Naive thymus-derived CD4-positive, alpha-beta T cell (primary cell): Measurements from ENCODE around the gene HECTD2. TPM values are rescaled to one million over a fixed set of nuclear protein-coding genes. Genes with fewer than 3 reads are reported as not detected.

Source experiments
- ATAC-seq: fragments of 150-1000 bp; cut with Tn5 transposase; 2 replicates; pipeline ENCODE4 v1.10.0; 2021; ENCODE audit warnings: mild to moderate bottlenecking, moderate library complexity
- CTCF ChIA-PET: fragments of 350-600 bp; sonication (Branson Sonifier 250); formaldehyde crosslinking; loops from one replicate; lab custom pipeline; 2021; ENCODE audit warnings: antibody characterized with exemption; lab: Charles Lee
- POLR2A ChIA-PET: fragments of 350-600 bp; sonication (Branson Sonifier 250); formaldehyde crosslinking; loops from one replicate; lab custom pipeline; 2021; ENCODE audit warnings: antibody characterized with exemption, inconsistent platforms; lab: Charles Lee
- DNase-seq, 9 donors: peaks; one replicate each; pipeline versions ENCODE4 v3.0.0 to v3.0.0-alpha.2; 2020 to 2022; ENCODE audit warnings: mixed read lengths in 1 of 9
- H3K27ac ChIP-seq: one replicate; pipeline ENCODE4 v1.7.0; 2013; ENCODE audit warnings: mild to moderate bottlenecking, low read depth, low read length, moderate library complexity
- H3K27me3 ChIP-seq, 2 donors: one replicate each; pipeline ENCODE4 v1.7.0; 2013; ENCODE audit warnings: low read length in 2 of 2, mild to moderate bottlenecking in 2 of 2, moderate library complexity in 2 of 2; ENCODE audit not compliant: control insufficient read depth in 2 of 2, insufficient read depth in 2 of 2
- H3K36me3 ChIP-seq, 3 experiments: 1 replicate in 2 of 3; 2 replicates in 1 of 3; pipeline ENCODE4 v1.7.0; 2013; ENCODE audit warnings: low read length in 3 of 3, mild to moderate bottlenecking in 3 of 3, moderate library complexity in 1 of 3; ENCODE audit not compliant: insufficient read depth in 3 of 3, control insufficient read depth in 2 of 3
- H3K4me1 ChIP-seq, 2 donors: one replicate each; pipeline ENCODE4 v1.7.0; 2013; ENCODE audit warnings: low read length in 2 of 2, mild to moderate bottlenecking in 2 of 2, moderate library complexity in 1 of 2; ENCODE audit not compliant: control insufficient read depth in 2 of 2, insufficient read depth in 2 of 2
- H3K4me3 ChIP-seq: 2 replicates; pipeline ENCODE4 v1.7.0; 2013; ENCODE audit warnings: mild to moderate bottlenecking, low read length
- H3K9me3 ChIP-seq, 3 experiments: 1 replicate in 2 of 3; 2 replicates in 1 of 3; pipeline ENCODE4 v1.7.0; 2013; ENCODE audit warnings: low read length in 3 of 3; ENCODE audit not compliant: control insufficient read depth in 2 of 3
- H3K27ac Mint-ChIP-seq, 9 donors: one replicate each; pipeline ENCODE4 v1.8.0; 2020 to 2022; ENCODE audit warnings: mixed read lengths in 9 of 9, mild to moderate bottlenecking in 8 of 9, moderate library complexity in 5 of 9, inconsistent platforms in 2 of 9
- H3K27me3 Mint-ChIP-seq, 5 donors: one replicate each; pipeline ENCODE4 v1.8.0; 2021 to 2022; ENCODE audit warnings: mixed read lengths in 5 of 5, mild to moderate bottlenecking in 1 of 5
- H3K36me3 Mint-ChIP-seq, 5 donors: one replicate each; pipeline ENCODE4 v1.8.0; 2020 to 2022; ENCODE audit warnings: mixed read lengths in 5 of 5, mild to moderate bottlenecking in 3 of 5, inconsistent platforms in 1 of 5
- H3K4me1 Mint-ChIP-seq, 7 donors: one replicate each; pipeline ENCODE4 v1.8.0; 2020 to 2022; ENCODE audit warnings: mixed read lengths in 7 of 7, mild to moderate bottlenecking in 3 of 7, inconsistent platforms in 1 of 7
- H3K4me3 Mint-ChIP-seq, 10 donors: one replicate each; pipeline ENCODE4 v1.8.0; 2020 to 2022; ENCODE audit warnings: mild to moderate bottlenecking in 10 of 10, mixed read lengths in 10 of 10, moderate library complexity in 6 of 10, inconsistent platforms in 2 of 10
- H3K9me3 Mint-ChIP-seq, 11 donors: one replicate each; pipeline ENCODE4 v1.8.0; 2020 to 2022; ENCODE audit warnings: mixed read lengths in 11 of 11, mild to moderate bottlenecking in 4 of 11, inconsistent platforms in 1 of 11, moderate library complexity in 1 of 11
- intact Hi-C, 2 donors: fragments of 100-400 bp; cut with micrococcal nuclease; formaldehyde crosslinking; loops; one replicate each; pipeline ENCODE4 v1.15.1; 2023
- polyA plus RNA-seq, 2 donors: library from polyadenylated mRNA; unstranded; fragments of 300-500 nt; fragmentation: Illumina TruSeq; gene quantifications; one replicate each; pipeline ENCODE4 v1.2.3, GENCODE V29; 2021
- total RNA-seq, 6 experiments: library from RNA in 5 of 6; stranded (reverse) in 5 of 6; gene quantifications; 1 replicate in 5 of 6; 2 replicates in 1 of 6; pipeline ENCODE4 v1.2.3 and lab custom pipeline; 2021 to 2026

HECTD2 gene
- total and polyA plus RNA-seq, 7 experiments from 2014 or later: 0.62 to 4.6 (median 1.5) TPM

- no peaks in the 10 kb centered on the region for H3K9me3 Mint-ChIP-seq
- H3K4me3 Mint-ChIP-seq: peak overlapping the region; percentile 75 to 93 (median 89)
- intact Hi-C loops: loop anchor here (1.0 to 10.0 kb wide), 16 partner anchors 22 to 1709 kb away; partner anchors contain the start of genes RPP30 (in 2 of the 2), TNKS2 (in 2 of the 2), BTAF1 (in 1 of the 2) and EXOC6 (in 1 of the 2)
- H3K4me1 Mint-ChIP-seq: peaks cover 8 to 20% (median 16%) of the 10 kb centered on the region in 7 donors
- Histone ChIP-seq H3K4me3 (peak overlapping the region; percentile 60), H3K9me3 (no peaks in the 10 kb centered on the region), H3K27me3 (no peaks in the 10 kb centered on the region), H3K36me3 (peaks cover 0 to 6% (median 0%) of the 10 kb centered on the region in 3 experiments), H3K4me1 (peaks cover 8 to 20% of the 10 kb centered on the region in 2 donors), H3K27ac (peak overlapping the region; percentile 62)
- peaks cover 0 to 23% (median 0%) of the 10 kb centered on the region in 5 donors for H3K27me3 Mint-ChIP-seq
- peak overlapping the region; percentile 64 to 91 (median 83) for H3K27ac Mint-ChIP-seq
- ATAC-seq (no peak), DNase-seq (peak in 4 of 9 donors; percentile 2 to 25 (median 14))
- POLR2A ChIA-PET: interaction anchor here (0.8 kb wide), 1 partner anchor 497 kb away, joined by 4 read pairs; no protein-coding TSS in a partner anchor
- H3K36me3 Mint-ChIP-seq: no peaks in the 10 kb centered on the region
- CTCF ChIA-PET: interaction anchor here (0.7 to 0.9 kb wide), 4 partner anchors 13 to 1560 kb away, joined by 3 to 5 read pairs (median 4); no protein-coding TSS in a partner anchor
Measured at GRCh38 chr10:91410638-91411371, 661 bp downstream of the HECTD2 start.

- Histone ChIP-seq H3K36me3 (peaks cover 0 to 6% (median 0%) of the 10 kb centered on the region in 3 experiments), H3K4me1 (peaks cover 8 to 22% of the 10 kb centered on the region in 2 donors), H3K27ac (no peak overlapping the region), H3K27me3 (no peaks in the 10 kb centered on the region), H3K9me3 (no peaks in the 10 kb centered on the region), H3K4me3 (no peak overlapping the region)
- H3K4me1 Mint-ChIP-seq: peaks cover 10 to 22% (median 18%) of the 10 kb centered on the region in 7 donors
- H3K36me3 Mint-ChIP-seq: no peaks in the 10 kb centered on the region
- H3K9me3 Mint-ChIP-seq: peaks cover 0 to under 1% (median 0%) of the 10 kb centered on the region in 11 donors
- DNase-seq (no peak), ATAC-seq (no peak)
- ChIA-PET CTCF (interaction anchor here (0.7 to 0.9 kb wide), 4 partner anchors 12 to 1561 kb away, joined by 3 to 5 read pairs (median 4); no protein-coding TSS in a partner anchor), POLR2A (interaction anchor here (0.8 kb wide), 1 partner anchor 496 kb away, joined by 4 read pairs; no protein-coding TSS in a partner anchor)
- peaks cover 0 to 15% (median 0%) of the 10 kb centered on the region in 5 donors for H3K27me3 Mint-ChIP-seq
- intact Hi-C loops: loop anchor here (2.0 to 10.0 kb wide), 5 partner anchors 247 to 1709 kb away; partner anchors contain the start of genes KIF11 (in 1 of the 2), KIF20B (in 1 of the 2), RPP30 (in 1 of the 2) and TNKS2 (in 1 of the 2)
- H3K27ac Mint-ChIP-seq: peak overlapping the region in 4 of 9 donors; percentile 76 to 91 (median 82)
- peak overlapping the region in 8 of 10 donors; percentile 75 to 93 (median 89) for H3K4me3 Mint-ChIP-seq
Measured at GRCh38 chr10:91411621-91412020, 1.5 kb downstream of the HECTD2 start.

- Mint-ChIP-seq H3K27me3 (peaks cover 0 to 13% (median 0%) of the 10 kb centered on the region in 5 donors), H3K4me1 (peaks cover 10 to 22% (median 18%) of the 10 kb centered on the region in 7 donors), H3K36me3 (no peaks in the 10 kb centered on the region), H3K9me3 (peaks cover 0 to 2% (median 0%) of the 10 kb centered on the region in 11 donors), H3K4me3 (no peak overlapping the region), H3K27ac (no peak overlapping the region)
- Histone ChIP-seq H3K36me3 (peaks cover 0 to 6% (median 0%) of the 10 kb centered on the region in 3 experiments), H3K4me1 (peaks cover 8 to 22% of the 10 kb centered on the region in 2 donors), H3K27me3 (no peaks in the 10 kb centered on the region), H3K9me3 (no peaks in the 10 kb centered on the region), H3K27ac (no peak overlapping the region), H3K4me3 (no peak overlapping the region)
- ChIA-PET POLR2A (no interaction called here), CTCF (interaction anchor here (0.6 kb wide), 1 partner anchor 381 kb away, joined by 4 read pairs; no protein-coding TSS in a partner anchor)
- ATAC-seq: no peak
- intact Hi-C loops: loop anchor here (5.0 to 10.0 kb wide), 3 partner anchors 248 to 1710 kb away; partner anchors contain the start of genes KIF20B (in 1 of the 2) and TNKS2 (in 1 of the 2)
- no peak for DNase-seq
Measured at GRCh38 chr10:91412354-91413087, 2.4 kb downstream of the HECTD2 start.

GRCh38 chr10:91415816-91416215, 5.7 kb downstream of the HECTD2 start:
- Mint-ChIP-seq H3K4me1 (peaks cover 2 to 11% (median 7%) of the 10 kb centered on the region in 7 donors), H3K27me3 (peaks cover 0 to 4% (median 0%) of the 10 kb centered on the region in 5 donors), H3K36me3 (no peaks in the 10 kb centered on the region), H3K27ac (no peak overlapping the region), H3K4me3 (no peak overlapping the region), H3K9me3 (peaks cover 0 to 2% (median 0%) of the 10 kb centered on the region in 11 donors)
- ATAC-seq: no peak
- Histone ChIP-seq H3K27me3 (no peaks in the 10 kb centered on the region), H3K4me3 (no peak overlapping the region), H3K9me3 (no peaks in the 10 kb centered on the region), H3K4me1 (peaks cover 0 to 12% of the 10 kb centered on the region in 2 donors), H3K36me3 (no peaks in the 10 kb centered on the region), H3K27ac (no peak overlapping the region)
- DNase-seq: no peak
- CTCF ChIA-PET: interaction anchor here (0.7 kb wide), 1 partner anchor 47 kb away, joined by 3 read pairs; no protein-coding TSS in a partner anchor
- POLR2A ChIA-PET: no interaction called here
- intact Hi-C loops: loop anchor here in 1 of 2 donors (10.0 kb wide), 1 partner anchor 251 kb away; no protein-coding TSS in a partner anchor

- ChIA-PET CTCF (interaction anchor here (0.6 kb wide), 1 partner anchor 1608 kb away, joined by 3 read pairs; no protein-coding TSS in a partner anchor), POLR2A (no interaction called here)
- Histone ChIP-seq H3K36me3 (no peaks in the 10 kb centered on the region), H3K27ac (no peak overlapping the region), H3K9me3 (no peaks in the 10 kb centered on the region), H3K4me1 (peaks cover 0 to 7% of the 10 kb centered on the region in 2 donors), H3K27me3 (no peaks in the 10 kb centered on the region), H3K4me3 (no peak overlapping the region)
- peaks cover 0 to 2% (median 0%) of the 10 kb centered on the region in 5 donors for H3K27me3 Mint-ChIP-seq
- DNase-seq: no peak
- H3K36me3 Mint-ChIP-seq: no peaks in the 10 kb centered on the region
- peaks cover 0 to 13% (median 4%) of the 10 kb centered on the region in 7 donors for H3K4me1 Mint-ChIP-seq
- H3K27ac Mint-ChIP-seq: no peak overlapping the region
- peaks cover 0 to 2% (median 0%) of the 10 kb centered on the region in 11 donors for H3K9me3 Mint-ChIP-seq
- no peak overlapping the region for H3K4me3 Mint-ChIP-seq
- ATAC-seq: no peak
- intact Hi-C loops: loop anchor here in 1 of 2 donors (10.0 kb wide), 1 partner anchor 252 kb away; no protein-coding TSS in a partner anchor
Measured at GRCh38 chr10:91416339-91416855, 6.3 kb downstream of the HECTD2 start.
